ENCODE measurements around the gene NPAT.

DNA sequence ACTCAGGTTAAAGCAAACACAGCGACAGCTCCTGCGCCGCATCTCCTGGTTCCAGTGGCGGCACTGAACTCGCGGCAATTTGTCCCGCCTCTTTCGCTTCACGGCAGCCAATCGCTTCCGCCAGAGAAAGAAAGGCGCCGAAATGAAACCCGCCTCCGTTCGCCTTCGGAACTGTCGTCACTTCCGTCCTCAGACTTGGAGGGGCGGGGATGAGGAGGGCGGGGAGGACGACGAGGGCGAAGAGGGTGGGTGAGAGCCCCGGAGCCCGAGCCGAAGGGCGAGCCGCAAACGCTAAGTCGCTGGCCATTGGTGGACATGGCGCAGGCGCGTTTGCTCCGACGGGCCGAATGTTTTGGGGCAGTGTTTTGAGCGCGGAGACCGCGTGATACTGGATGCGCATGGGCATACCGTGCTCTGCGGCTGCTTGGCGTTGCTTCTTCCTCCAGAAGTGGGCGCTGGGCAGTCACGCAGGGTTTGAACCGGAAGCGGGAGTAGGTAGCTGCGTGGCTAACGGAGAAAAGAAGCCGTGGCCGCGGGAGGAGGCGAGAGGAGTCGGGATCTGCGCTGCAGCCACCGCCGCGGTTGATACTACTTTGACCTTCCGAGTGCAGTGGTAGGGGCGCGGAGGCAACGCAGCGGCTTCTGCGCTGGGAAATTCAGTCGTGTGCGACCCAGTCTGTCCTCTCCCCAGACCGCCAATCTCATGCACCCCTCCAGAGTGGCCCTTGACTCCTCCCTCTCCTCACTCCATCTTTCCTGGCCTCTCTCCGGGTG lies at the start of gene NPAT, which contains the start of gene ATM:
- TF ChIP-seq, protein P1, sequence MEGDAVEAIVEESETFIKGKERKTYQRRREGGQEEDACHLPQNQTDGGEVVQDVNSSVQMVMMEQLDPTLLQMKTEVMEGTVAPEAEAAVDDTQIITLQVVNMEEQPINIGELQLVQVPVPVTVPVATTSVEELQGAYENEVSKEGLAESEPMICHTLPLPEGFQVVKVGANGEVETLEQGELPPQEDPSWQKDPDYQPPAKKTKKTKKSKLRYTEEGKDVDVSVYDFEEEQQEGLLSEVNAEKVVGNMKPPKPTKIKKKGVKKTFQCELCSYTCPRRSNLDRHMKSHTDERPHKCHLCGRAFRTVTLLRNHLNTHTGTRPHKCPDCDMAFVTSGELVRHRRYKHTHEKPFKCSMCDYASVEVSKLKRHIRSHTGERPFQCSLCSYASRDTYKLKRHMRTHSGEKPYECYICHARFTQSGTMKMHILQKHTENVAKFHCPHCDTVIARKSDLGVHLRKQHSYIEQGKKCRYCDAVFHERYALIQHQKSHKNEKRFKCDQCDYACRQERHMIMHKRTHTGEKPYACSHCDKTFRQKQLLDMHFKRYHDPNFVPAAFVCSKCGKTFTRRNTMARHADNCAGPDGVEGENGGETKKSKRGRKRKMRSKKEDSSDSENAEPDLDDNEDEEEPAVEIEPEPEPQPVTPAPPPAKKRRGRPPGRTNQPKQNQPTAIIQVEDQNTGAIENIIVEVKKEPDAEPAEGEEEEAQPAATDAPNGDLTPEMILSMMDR (conservative IDR thresholded peaks at IDR 0.05): peak; percentile 71; the same call in 1 of the 2 replicates
- no peak for TF ChIP-seq EZH2 (IDR thresholded peaks at IDR 0.05; ENCODE audit: low read depth)
